VCaP (cell line): ENCODE results near the gene GDF2.

ENCODE experiments used
- H3K27ac ChIP-seq: fragments of 450-650 bp; 2 replicates; pipeline ENCODE4 v1.5.1; 2017
- CTCF ChIP-seq: fragments of 450-650 bp; conservative IDR thresholded peaks from 2 replicates; pipeline ENCODE4 v1.5.1; 2017; ENCODE audit warnings: mild to moderate bottlenecking, moderate library complexity

Gene GDF2

GRCh38 chr10:47349516-47349915 lies 27.3 kb downstream of the GDF2 start:
- no peak overlapping the region for H3K27ac ChIP-seq
- TF ChIP-seq CTCF = no peak

- TF ChIP-seq CTCF = no peak
- no peak overlapping the region for H3K27ac ChIP-seq
Measured at GRCh38 chr10:47349941-47350371, 27.7 kb downstream of the GDF2 start.

- no peak overlapping the region for H3K27ac ChIP-seq
- no peak for TF ChIP-seq CTCF
Measured at GRCh38 chr10:47350671-47351640, 28.7 kb downstream of the GDF2 start.

- TF ChIP-seq CTCF = no peak
- H3K27ac ChIP-seq = no peak overlapping the region
Measured at GRCh38 chr10:47351899-47352815, 29.9 kb downstream of the GDF2 start.

- TF ChIP-seq CTCF = no peak
- no peak overlapping the region for H3K27ac ChIP-seq
Measured at GRCh38 chr10:47353351-47353750, 31.1 kb downstream of the GDF2 start.

GRCh38 chr10:47354165-47354564 lies 31.9 kb downstream of the GDF2 start:
- H3K27ac ChIP-seq = no peak overlapping the region
- peak; percentile 33 for TF ChIP-seq CTCF

- TF ChIP-seq CTCF = no peak
- no peak overlapping the region for H3K27ac ChIP-seq
Measured at GRCh38 chr10:47354900-47355299, 32.6 kb downstream of the GDF2 start.
